Activated naive CD4-positive, alpha-beta T cell treated with anti-CD3 and anti-CD28 coated beads, Interleukin-2, amount 50 U/mL, for 16 hours (primary cell): ENCODE results near the gene VDR.
"Not testable (repeated sequence)": the region's sequence is repeated elsewhere in the genome, so short reads cannot be mapped to it uniquely, and the experiment has no call there.

Experiments used
- DNase-seq: peaks from one replicate; pipeline ENCODE4 v3.0.0-alpha.2; 2020

The VDR gene

GRCh38 chr12:47844264-47845019, 60.4 kb downstream of the VDR start:
- no peak for DNase-seq

- DNase-seq: no peak
These were observed 61.4 kb downstream of the VDR start for GRCh38 chr12:47843226-47843980.

GRCh38 chr12:47842543-47842942, 62.3 kb downstream of the VDR start:
- DNase-seq: not testable (repeated sequence)

GRCh38 chr12:47841910-47842309, 62.9 kb downstream of the VDR start:
- DNase-seq: no peak

GRCh38 chr12:47841501-47841900, 63.3 kb downstream of the VDR start:
- no peak for DNase-seq

- DNase-seq: no peak
These were observed 64.2 kb downstream of the VDR start for GRCh38 chr12:47840571-47840970.

- no peak for DNase-seq
These were observed 65.4 kb downstream of the VDR start for GRCh38 chr12:47839214-47839876.

GRCh38 chr12:47838286-47838931, 66.4 kb downstream of the VDR start:
- DNase-seq: peak; percentile 48

GRCh38 chr12:47837190-47838171, 67.3 kb downstream of the VDR start:
- peak; percentile 64 for DNase-seq

- DNase-seq: no peak
These were observed 69.0 kb downstream of the VDR start for GRCh38 chr12:47835831-47836155.

GRCh38 chr12:47835006-47835830, 69.6 kb downstream of the VDR start:
- DNase-seq: no peak

- no peak for DNase-seq
These were observed 70.4 kb downstream of the VDR start for GRCh38 chr12:47834199-47834903.

GRCh38 chr12:47833591-47834012, 71.2 kb downstream of the VDR start:
- no peak for DNase-seq

GRCh38 chr12:47832263-47832933, 72.4 kb downstream of the VDR start:
- peak; percentile 71 for DNase-seq

- no peak for DNase-seq
These were observed 75.2 kb downstream of the VDR start for GRCh38 chr12:47829584-47829983.

- no peak for DNase-seq
These were observed 75.8 kb downstream of the VDR start for GRCh38 chr12:47828976-47829482.

- DNase-seq: no peak
These were observed 76.5 kb downstream of the VDR start for GRCh38 chr12:47828008-47828975.

- DNase-seq: no peak
These were observed 79.6 kb downstream of the VDR start for GRCh38 chr12:47825173-47825639.
